Activated B cell treated with CpG ODN at 0.5 μM for 24 hours (primary cell): ENCODE results near the gene ZNF680. TPM values are rescaled to one million over a fixed set of nuclear protein-coding genes. Genes with fewer than 3 reads are reported as not detected.

Source experiments
- ATAC-seq: fragments of 200-7000 bp; cut with Tn5 transposase; one replicate; pipeline ENCODE4 v1.10.0; 2021; ENCODE audit warnings: low read depth, mild to moderate bottlenecking, moderate library complexity
- CTCF ChIA-PET: fragments of 350-600 bp; sonication (Branson Sonifier 250); formaldehyde crosslinking; loops from one replicate; lab custom pipeline; 2021; ENCODE audit warnings: antibody characterized with exemption; lab: Charles Lee
- POLR2A ChIA-PET: fragments of 350-600 bp; sonication (Branson Sonifier 250); formaldehyde crosslinking; loops from one replicate; lab custom pipeline; 2021; ENCODE audit warnings: antibody characterized with exemption; lab: Charles Lee
- DNase-seq: peaks from one replicate; pipeline ENCODE4 v3.0.0; 2022
- H3K27ac Mint-ChIP-seq: one replicate; pipeline ENCODE4 v1.8.0; 2020; ENCODE audit warnings: mixed read lengths
- H3K27me3 Mint-ChIP-seq: one replicate; pipeline ENCODE4 v1.8.0; 2021; ENCODE audit warnings: mixed read lengths
- H3K36me3 Mint-ChIP-seq: one replicate; pipeline ENCODE4 v1.8.0; 2021; ENCODE audit warnings: low read depth, mixed read lengths
- H3K4me1 Mint-ChIP-seq: one replicate; pipeline ENCODE4 v1.8.0; 2021; ENCODE audit warnings: mixed read lengths
- H3K4me3 Mint-ChIP-seq: one replicate; pipeline ENCODE4 v1.8.0; 2020; ENCODE audit warnings: mild to moderate bottlenecking, mixed read lengths
- H3K9me3 Mint-ChIP-seq: one replicate; pipeline ENCODE4 v1.8.0; 2020; ENCODE audit warnings: mixed read lengths
- intact Hi-C: fragments of 100-400 bp; cut with micrococcal nuclease; formaldehyde crosslinking; loops from one replicate; pipeline ENCODE4 v1.15.1; 2024
- total RNA-seq: library from RNA; stranded (reverse); gene quantifications from 2 replicates; pipeline ENCODE4 v1.2.3, GENCODE V29; 2022
- TF ChIP-seq, protein P1 (sequence below): fragments of 200-600 bp; IDR thresholded peaks from one replicate; pipeline ENCODE4 v1.8.0; 2022; ENCODE audit warnings: antibody characterized with exemption, mild to moderate bottlenecking

ZNF680 gene
- total RNA-seq, 1 donor from 2014 or later: 22.0 TPM

DNA sequence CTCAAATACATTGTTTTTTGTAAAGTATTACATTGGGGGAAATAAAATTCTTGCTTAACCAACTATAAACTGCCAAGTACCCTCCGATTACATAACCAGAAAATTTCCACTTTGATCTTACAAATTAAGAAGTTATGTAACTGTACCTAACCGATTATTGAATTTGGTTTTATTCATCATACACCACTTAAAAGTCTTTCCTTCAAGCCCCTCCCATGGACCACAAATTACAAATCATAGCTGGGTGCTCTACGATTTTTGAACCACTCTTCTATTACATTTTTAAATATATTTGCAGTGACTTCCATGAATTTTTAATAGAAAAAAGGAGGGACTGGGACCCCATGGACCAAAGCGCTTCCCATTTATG, 630 bp downstream of the ZNF680 start:
- ChIA-PET POLR2A (interaction anchor here (0.6 to 2.0 kb wide), 14 partner anchors 12 to 636 kb away, joined by 3 to 19 read pairs (median 6); partner anchors contain the start of genes ERV3-1, ZNF107, ZNF138 and ZNF736), CTCF (interaction anchor here (1.3 kb wide), 1 partner anchor 12 kb away, joined by 5 read pairs; no protein-coding TSS in a partner anchor)
- Mint-ChIP-seq H3K9me3 (no peaks in the 10 kb centered on the region), H3K36me3 (peaks cover 28% of the 10 kb centered on the region), H3K27ac (peak overlapping the region; percentile 93), H3K4me1 (peaks cover 30% of the 10 kb centered on the region), H3K27me3 (no peaks in the 10 kb centered on the region), H3K4me3 (peak overlapping the region; percentile 99)
- no peak for ATAC-seq
- TF ChIP-seq, protein P1, sequence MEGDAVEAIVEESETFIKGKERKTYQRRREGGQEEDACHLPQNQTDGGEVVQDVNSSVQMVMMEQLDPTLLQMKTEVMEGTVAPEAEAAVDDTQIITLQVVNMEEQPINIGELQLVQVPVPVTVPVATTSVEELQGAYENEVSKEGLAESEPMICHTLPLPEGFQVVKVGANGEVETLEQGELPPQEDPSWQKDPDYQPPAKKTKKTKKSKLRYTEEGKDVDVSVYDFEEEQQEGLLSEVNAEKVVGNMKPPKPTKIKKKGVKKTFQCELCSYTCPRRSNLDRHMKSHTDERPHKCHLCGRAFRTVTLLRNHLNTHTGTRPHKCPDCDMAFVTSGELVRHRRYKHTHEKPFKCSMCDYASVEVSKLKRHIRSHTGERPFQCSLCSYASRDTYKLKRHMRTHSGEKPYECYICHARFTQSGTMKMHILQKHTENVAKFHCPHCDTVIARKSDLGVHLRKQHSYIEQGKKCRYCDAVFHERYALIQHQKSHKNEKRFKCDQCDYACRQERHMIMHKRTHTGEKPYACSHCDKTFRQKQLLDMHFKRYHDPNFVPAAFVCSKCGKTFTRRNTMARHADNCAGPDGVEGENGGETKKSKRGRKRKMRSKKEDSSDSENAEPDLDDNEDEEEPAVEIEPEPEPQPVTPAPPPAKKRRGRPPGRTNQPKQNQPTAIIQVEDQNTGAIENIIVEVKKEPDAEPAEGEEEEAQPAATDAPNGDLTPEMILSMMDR: no peak
- DNase-seq: no peak
- intact Hi-C loops: loop anchor here (2.0 to 10.0 kb wide), 3 partner anchors 105 to 813 kb away; partner anchors contain the start of genes ZNF107 and ZNF92

DNA sequence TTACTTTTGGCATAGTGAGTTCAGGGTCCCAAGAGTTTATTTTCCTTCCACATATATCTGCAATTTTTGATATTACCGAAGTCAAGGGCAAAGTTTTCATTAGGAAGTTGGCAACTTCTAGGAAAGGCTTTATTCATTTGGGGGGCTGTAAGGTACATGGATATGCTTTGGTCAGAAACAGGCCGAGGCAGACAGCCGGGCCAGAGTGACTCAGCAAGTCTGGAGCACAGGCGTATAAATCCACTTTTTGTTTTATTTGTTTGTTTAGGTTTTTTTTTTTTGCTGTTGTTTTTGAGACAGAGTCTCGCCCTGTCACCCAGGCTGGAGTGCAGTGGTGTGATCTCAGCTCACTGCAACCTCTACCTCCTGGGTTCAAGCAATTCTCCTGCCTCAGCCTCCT, 3.7 kb downstream of the ZNF680 start:
- Mint-ChIP-seq H3K36me3 (peaks cover 49% of the 10 kb centered on the region), H3K27ac (no peak overlapping the region), H3K27me3 (no peaks in the 10 kb centered on the region), H3K4me3 (no peak overlapping the region), H3K4me1 (peaks cover 42% of the 10 kb centered on the region), H3K9me3 (peaks cover 9% of the 10 kb centered on the region)
- intact Hi-C loops: no loop called here
- ATAC-seq (no peak), DNase-seq (no peak)
- TF ChIP-seq, protein P1: no peak
- POLR2A ChIA-PET: no interaction called here
- CTCF ChIA-PET: no interaction called here

DNA sequence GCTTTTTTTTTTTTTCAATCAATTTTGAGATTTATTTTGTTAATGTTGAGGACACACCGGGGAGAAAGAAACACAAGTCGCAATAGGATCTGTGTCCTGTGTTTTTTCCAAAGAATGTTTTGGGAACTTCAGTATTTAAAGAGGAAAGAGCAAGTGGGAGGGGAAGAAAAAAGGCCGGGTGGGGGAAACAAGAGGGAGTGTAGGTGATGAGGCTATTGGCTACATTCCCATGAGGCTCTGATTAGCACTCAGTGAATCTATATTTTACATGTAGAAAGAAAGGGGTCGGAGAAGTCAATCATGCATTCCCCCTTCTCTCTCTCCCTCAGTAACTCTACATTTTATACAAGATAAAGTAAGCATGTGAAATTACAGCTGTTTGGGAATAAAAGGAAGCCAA, 4.1 kb downstream of the ZNF680 start:
- no peak for ATAC-seq
- POLR2A ChIA-PET: no interaction called here

DNA sequence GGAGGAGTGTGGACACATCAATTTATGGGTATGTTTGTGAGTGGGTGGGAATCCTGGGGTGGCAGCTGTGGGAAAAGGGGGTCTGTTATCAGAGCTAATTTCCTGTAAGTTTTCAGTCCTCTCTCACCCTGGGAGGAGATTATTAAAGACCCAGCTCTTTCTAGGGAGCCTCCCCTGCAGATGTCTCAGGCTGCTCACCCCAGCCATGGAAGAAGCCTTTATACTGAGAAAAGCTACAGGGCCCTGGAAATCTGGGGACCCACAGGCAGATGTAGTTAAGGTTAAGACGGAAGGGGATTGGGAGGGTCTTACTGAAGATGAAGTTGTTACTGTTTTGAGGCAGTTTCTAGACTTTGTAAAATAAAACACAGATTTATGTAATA, 4.6 kb downstream of the ZNF680 start:
- H3K36me3 Mint-ChIP-seq: peaks cover 52% of the 10 kb centered on the region
- intact Hi-C loops: no loop called here
- TF ChIP-seq, protein P1: no peak
- ATAC-seq (no peak), DNase-seq (no peak)
- POLR2A ChIA-PET: no interaction called here
- no peak overlapping the region for H3K4me3 Mint-ChIP-seq
- H3K4me1 Mint-ChIP-seq: peaks cover 38% of the 10 kb centered on the region
- peaks cover 9% of the 10 kb centered on the region for H3K9me3 Mint-ChIP-seq
- H3K27ac Mint-ChIP-seq: no peak overlapping the region
- CTCF ChIA-PET: no interaction called here
- no peaks in the 10 kb centered on the region for H3K27me3 Mint-ChIP-seq

More for the DNA sequence above, 4.1 kb downstream of the ZNF680 start:
- Mint-ChIP-seq H3K9me3 (peaks cover 9% of the 10 kb centered on the region), H3K36me3 (peaks cover 49% of the 10 kb centered on the region), H3K4me1 (peaks cover 41% of the 10 kb centered on the region), H3K4me3 (no peak overlapping the region), H3K27ac (no peak overlapping the region), H3K27me3 (no peaks in the 10 kb centered on the region)
- intact Hi-C loops: no loop called here
- CTCF ChIA-PET: no interaction called here
- no peak for DNase-seq
- TF ChIP-seq, protein P1: no peak

DNA sequence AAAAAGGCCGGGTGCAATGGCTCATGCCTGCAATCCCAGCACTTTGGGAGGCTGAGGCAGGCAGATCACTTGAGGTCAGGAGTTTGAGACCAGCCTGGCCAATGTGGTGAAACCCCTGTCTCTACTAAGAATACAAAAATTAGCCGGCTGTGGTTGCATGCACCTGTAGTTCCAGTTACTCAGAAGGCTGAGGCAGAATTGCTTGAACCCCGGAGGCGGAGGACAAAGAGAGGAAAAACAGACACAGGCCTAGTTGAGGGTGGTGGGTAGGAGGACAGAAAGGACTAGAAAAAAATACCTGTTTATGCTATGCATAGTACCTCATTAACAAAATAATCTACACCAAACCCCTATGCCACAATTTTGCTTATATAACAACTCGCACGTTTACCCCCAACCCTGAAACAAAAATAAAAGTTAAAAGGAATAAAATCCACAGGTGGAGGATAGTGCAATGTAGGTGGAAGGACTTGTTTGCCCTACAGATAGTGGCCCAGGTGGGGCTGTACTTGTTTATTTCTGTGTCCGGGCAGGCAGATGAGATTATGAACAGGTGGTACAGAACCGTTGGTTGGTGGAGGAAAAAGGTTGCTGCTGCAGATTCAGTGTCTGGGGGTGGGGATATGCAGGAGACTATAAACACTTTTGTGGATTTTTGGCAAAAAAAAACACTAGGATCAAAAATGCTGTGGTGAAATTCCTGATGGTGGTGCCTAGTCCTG, 5.1 kb downstream of the ZNF680 start:
- H3K27ac Mint-ChIP-seq: no peak overlapping the region

More for the DNA sequence above, 5.1 kb downstream of the ZNF680 start:
- Mint-ChIP-seq H3K4me3 (no peak overlapping the region), H3K27me3 (no peaks in the 10 kb centered on the region), H3K36me3 (peaks cover 52% of the 10 kb centered on the region), H3K9me3 (peaks cover 9% of the 10 kb centered on the region), H3K4me1 (peaks cover 35% of the 10 kb centered on the region)
- intact Hi-C loops: no loop called here
- CTCF ChIA-PET: no interaction called here
- POLR2A ChIA-PET: no interaction called here
- TF ChIP-seq, protein P1: no peak
- ATAC-seq (no peak), DNase-seq (no peak)
